NCI-H526 treated with DMSO at 0.1 percent for 48 hours (cell line): ENCODE data around the gene LTBP2.

Experiments used
- DNase-seq: peaks from one replicate; lab custom pipeline; 2025; lab: John Stamatoyannopoulos, UW

The LTBP2 gene

GRCh38 chr14:74638066-74638465 is 26.0 kb upstream of the LTBP2 start:
- no peak for DNase-seq

DNA sequence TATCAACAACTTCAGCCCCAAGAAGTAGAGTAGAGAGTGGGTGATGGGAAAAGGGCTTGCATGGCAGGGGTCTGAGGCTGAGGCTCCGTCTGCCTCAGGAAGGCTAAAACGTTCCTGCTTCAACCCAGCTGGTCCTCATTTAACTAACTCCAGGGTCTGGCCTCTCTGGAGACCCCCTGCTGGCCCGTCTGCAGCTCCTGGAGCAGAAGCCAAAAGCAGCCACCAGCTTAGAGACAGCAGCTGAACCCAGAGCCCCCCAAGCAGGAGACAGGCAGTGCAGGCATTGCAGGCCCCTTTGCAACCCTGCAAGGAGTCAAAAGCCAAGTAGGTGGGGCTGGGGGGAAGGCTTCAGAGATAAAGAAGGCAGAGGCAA is 25.1 kb upstream of the LTBP2 start:
- DNase-seq: no peak

DNA sequence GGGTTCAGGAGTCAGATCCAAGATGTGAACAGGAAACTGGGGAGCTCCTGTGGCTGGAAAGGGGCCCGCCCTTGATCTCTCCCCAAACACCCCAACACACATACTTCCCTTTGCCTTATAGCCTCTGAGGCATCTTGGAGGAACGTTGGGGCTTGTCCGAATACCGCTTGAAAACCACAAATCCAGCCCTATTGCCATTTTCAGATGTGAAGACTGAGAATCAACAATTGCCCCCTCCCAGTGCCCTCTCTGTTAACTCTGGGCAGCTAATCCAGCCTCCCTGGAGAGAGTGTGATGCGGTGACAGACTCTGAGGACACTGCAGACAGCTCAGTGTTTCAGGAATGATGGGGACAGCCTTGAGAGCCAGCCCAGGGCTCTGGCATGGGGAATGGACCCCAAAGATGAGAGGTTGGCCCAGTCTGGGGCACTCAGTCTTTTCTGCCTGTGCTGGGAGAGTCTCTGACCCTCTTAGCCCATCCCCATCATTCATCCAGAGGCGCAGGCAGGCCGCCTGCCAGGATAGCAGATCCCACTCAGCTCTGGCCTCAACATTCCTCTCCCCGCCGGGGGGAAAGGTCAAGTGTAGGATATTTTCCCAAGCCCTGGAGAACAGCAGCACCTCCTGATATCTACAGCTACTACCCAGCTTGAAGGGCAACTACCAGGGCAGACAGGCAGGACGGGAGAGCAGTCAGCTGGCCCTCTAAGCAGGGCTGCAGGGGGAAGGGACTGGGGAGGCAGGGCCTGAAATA is 24.6 kb upstream of the LTBP2 start:
- no peak for DNase-seq

DNA sequence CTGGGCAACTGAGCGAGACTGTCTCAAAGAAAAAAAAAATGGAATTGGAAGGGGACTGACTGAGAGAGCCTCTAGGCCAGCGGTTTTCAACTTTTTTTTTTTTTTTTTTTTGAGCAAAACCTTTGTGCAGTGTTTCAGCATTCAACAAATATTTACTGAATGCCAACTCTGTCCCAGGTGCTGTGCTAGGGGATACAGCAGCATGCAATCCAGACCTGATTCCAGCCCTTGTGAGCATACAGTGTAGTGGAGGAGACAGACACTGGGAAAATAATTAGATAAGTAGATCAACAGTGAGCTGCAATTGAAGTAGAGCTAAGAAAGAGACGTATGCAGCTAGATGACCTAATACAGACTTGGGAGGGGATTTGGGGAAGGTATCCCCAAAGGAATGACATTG is 23.8 kb upstream of the LTBP2 start:
- no peak for DNase-seq

- no peak for DNase-seq
Observed at GRCh38 chr14:74634964-74635363, 22.9 kb upstream of the LTBP2 start.

GRCh38 chr14:74634481-74634880 is 22.4 kb upstream of the LTBP2 start:
- no peak for DNase-seq

- DNase-seq: no peak
Observed at GRCh38 chr14:74630881-74631690, 19.0 kb upstream of the LTBP2 start.

- no peak for DNase-seq
Observed at GRCh38 chr14:74628418-74628817, 16.4 kb upstream of the LTBP2 start.

- no peak for DNase-seq
Observed at GRCh38 chr14:74627076-74627475, 15.0 kb upstream of the LTBP2 start.

DNA sequence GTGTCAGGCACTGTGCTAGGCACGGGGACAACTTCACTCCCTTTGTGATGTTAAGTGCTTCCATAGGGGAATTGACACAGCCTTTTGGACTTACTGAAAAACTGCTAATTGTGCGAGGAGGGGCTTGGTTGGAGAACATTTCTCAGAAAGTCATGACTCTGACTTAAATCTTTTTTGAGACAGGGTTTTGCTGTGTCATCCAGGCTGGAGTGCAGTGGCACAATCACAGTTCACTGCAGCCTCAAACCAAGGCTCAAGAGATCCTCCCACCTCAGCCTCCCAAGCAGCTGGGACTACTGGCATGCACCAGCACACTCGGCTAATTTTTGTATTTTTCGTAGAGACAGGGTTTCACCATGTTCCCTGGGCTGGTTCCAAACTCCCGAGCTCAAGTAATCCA is 10.2 kb upstream of the LTBP2 start:
- no peak for DNase-seq

GRCh38 chr14:74621556-74621955 is 9.5 kb upstream of the LTBP2 start:
- DNase-seq: no peak

DNA sequence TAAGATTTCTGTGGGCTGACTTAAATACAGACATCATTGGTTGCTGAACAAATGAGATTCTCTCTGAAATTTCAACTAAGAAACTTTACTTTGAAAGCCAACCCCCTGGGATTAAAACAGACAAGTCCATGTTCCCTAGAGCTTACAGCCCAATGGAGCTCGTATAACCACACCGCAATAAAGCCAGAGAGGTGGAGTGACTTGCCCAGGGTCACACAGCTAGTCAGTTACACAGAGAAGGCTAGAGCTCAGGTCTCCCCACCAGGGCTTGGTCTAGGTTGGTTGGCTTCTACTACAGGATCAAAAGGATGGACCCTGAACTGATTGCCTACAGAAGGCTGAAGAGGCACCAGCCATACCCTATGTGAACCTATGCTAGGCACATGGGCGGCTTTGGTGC is 8.9 kb upstream of the LTBP2 start:
- no peak for DNase-seq

DNA sequence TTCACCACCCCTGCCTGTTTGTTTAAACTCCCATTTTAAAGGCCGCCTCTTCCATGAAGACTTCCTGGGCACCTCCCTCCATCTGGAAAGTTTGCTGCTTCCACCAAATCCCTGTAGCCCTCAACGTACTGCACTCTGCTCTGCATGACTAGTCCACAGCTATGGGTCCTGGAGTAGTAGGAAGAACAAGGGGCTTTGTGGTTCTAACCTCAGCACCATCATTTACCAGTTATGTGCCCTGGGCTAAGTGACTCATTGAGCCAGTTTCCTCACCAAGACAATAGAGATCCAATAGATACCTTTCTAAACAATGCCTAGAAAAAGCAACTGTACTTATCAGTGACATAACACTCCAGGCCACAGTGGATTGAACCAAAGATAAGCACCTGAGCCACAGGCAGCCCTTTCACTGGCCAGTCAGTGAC is 8.5 kb upstream of the LTBP2 start:
- no peak for DNase-seq

- DNase-seq: no peak
Observed at GRCh38 chr14:74619672-74620131, 7.7 kb upstream of the LTBP2 start.

GRCh38 chr14:74618078-74618952 is 6.3 kb upstream of the LTBP2 start:
- DNase-seq: no peak

DNA sequence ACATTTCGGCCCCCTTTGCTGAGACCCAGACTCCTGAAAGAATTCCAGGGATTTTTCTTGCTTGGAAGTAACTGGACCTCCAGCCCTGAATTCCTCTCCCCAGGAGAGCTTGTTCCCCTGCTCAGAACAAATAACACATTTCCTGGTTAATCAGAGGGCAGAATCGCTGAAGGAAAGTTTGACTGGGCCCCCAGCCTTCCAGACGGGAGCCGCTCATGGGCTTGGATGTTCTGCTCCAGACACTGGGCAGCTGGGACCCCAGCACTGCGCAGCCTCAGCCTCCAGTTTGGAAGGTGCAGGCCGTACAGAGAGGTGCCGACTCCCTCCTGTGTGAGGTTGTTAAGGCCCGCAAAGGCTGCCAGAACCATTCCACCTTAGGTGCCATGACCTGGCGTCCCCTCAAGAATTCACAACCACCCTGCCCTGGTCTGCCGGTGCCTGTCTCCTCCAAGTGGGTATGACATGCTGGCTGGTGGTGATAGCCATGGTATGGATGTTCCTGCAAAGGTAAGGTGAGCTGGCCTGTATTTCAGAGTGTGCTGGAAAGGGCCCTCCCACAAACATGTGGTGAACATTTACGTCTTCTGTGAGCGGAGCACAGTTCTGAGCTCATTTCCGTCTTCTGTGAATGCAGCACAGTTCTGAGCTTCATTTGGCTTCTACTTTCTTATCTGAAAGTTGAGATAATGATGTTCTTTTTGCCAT is 5.1 kb upstream of the LTBP2 start:
- no peak for DNase-seq

GRCh38 chr14:74616507-74616906 is 4.5 kb upstream of the LTBP2 start:
- no peak for DNase-seq

GRCh38 chr14:74615735-74616134 is 3.7 kb upstream of the LTBP2 start:
- no peak for DNase-seq

GRCh38 chr14:74614508-74615495 is 2.8 kb upstream of the LTBP2 start:
- no peak for DNase-seq

- no peak for DNase-seq
Observed at GRCh38 chr14:74613211-74613914, 1.3 kb upstream of the LTBP2 start.
